ENCODE data around the gene C1QTNF6.

The C1QTNF6 gene

GRCh38 chr22:37228106-37229011, 40.3 kb upstream of the C1QTNF6 start:
- no peaks in the 10 kb centered on the region for H3K9me3 Mint-ChIP-seq
- peaks cover 92% of the 10 kb centered on the region for H3K4me1 Mint-ChIP-seq
- no peaks in the 10 kb centered on the region for H3K27me3 Mint-ChIP-seq
- peak; percentile 75 for DNase-seq
- CTCF ChIA-PET = interaction anchor here (0.6 to 2.4 kb wide), 7 partner anchors 9 to 190 kb away, joined by 3 to 12 read pairs (median 4); no protein-coding TSS in a partner anchor
- H3K36me3 Mint-ChIP-seq = peaks cover 84% of the 10 kb centered on the region
- peak overlapping the region; percentile 98 for H3K27ac Mint-ChIP-seq
- peak overlapping the region; percentile 71 for H3K4me3 Mint-ChIP-seq

GRCh38 chr22:37226514-37226913, 38.5 kb upstream of the C1QTNF6 start:
- Mint-ChIP-seq H3K36me3 (peaks cover 86% of the 10 kb centered on the region), H3K27ac (peak overlapping the region; percentile 96), H3K4me1 (peaks cover 92% of the 10 kb centered on the region), H3K27me3 (no peaks in the 10 kb centered on the region), H3K4me3 (no peak overlapping the region), H3K9me3 (peaks cover 2% of the 10 kb centered on the region)
- CTCF ChIA-PET = interaction anchor here (2.4 to 2.5 kb wide), 2 partner anchors 12 to 33 kb away, joined by 12 to 20 read pairs; no protein-coding TSS in a partner anchor
- DNase-seq = no peak

DNA sequence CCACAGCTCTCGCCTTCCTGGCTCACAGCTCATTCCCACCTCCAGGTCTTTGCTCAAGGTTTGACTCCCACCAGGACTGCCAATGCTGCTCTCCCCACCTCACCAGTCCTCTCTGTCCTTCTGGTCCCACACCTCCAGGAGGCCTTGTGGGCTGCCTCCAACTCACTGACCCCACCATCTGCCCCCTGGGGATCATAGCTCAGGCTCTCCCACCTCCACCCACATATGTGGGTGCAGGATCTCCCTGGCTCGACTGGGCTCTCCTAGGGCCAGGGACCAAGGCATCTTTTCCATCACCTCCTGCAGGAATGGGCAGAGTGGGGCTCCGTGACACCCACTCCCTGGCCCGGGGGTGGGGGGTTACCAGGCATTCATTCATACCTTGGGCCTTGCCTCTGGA, 38.0 kb upstream of the C1QTNF6 start:
- no peak for DNase-seq
- Mint-ChIP-seq H3K27me3 (no peaks in the 10 kb centered on the region), H3K9me3 (peaks cover 3% of the 10 kb centered on the region), H3K4me3 (no peak overlapping the region), H3K27ac (peak overlapping the region; percentile 96), H3K36me3 (peaks cover 86% of the 10 kb centered on the region), H3K4me1 (peaks cover 92% of the 10 kb centered on the region)
- CTCF ChIA-PET = interaction anchor here (1.1 to 2.5 kb wide), 3 partner anchors 12 to 34 kb away, joined by 3 to 20 read pairs (median 12); no protein-coding TSS in a partner anchor

DNA sequence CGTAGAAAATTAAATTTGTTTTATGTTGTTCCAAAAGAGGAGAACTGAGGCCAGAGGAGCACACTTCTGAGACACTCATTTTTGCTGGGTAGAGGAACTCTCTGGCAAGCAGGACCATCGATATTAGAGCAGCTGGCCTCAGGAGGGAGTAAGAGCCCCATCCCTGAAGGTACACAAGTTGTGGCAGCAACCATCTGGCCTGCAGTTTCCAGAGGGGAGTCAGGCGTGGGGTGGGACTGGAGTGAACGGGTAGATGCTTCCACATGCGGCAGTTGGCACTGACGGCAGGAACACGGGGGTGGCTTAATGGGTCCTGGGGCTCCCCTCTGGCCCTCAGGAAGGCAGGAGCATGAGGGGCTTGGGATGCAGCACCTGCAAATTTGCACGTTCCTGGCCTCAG, 37.4 kb upstream of the C1QTNF6 start:
- H3K9me3 Mint-ChIP-seq = peaks cover 7% of the 10 kb centered on the region
- no peak overlapping the region for H3K4me3 Mint-ChIP-seq
- CTCF ChIA-PET = interaction anchor here (0.7 to 2.5 kb wide), 4 partner anchors 13 to 144 kb away, joined by 3 to 20 read pairs (median 8); no protein-coding TSS in a partner anchor
- H3K4me1 Mint-ChIP-seq = peaks cover 92% of the 10 kb centered on the region
- peaks cover 85% of the 10 kb centered on the region for H3K36me3 Mint-ChIP-seq
- peak; percentile 52 for DNase-seq
- peak overlapping the region; percentile 96 for H3K27ac Mint-ChIP-seq
- H3K27me3 Mint-ChIP-seq = no peaks in the 10 kb centered on the region

DNA sequence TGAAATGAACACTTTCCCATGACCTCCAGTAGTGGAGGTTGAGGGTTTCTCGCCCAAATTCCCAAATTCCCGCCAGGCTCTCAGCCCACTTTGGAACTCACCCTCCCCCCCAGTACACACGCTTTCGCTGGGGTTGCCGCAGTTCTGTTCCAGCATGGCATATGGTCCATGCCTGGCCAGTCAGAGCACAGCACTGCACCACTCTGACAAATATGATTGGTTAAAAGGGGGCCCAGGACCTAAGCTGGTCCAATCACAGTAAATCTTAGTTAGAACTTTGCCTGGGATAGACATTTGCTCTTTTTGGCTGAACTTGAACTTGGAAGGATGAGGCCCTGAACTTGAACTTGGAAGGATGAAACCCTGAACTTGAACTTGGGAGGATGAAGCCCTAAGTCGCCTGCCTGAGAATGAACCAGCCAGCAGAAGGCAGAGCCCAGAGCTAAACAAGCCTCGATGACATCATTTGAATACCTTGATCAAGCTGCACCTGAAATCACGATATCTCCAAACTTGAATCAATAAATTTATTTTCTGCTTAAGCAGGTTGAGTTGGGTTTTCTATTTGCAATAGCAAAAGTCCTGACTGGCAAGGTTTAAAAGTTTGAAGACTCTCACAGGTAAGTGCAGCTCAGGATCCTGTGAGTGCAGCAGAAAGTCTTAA, 36.8 kb upstream of the C1QTNF6 start:
- DNase-seq = no peak
- CTCF ChIA-PET = interaction anchor here (0.7 to 2.5 kb wide), 4 partner anchors 13 to 143 kb away, joined by 3 to 20 read pairs (median 8); no protein-coding TSS in a partner anchor
- peak overlapping the region; percentile 29 for H3K4me3 Mint-ChIP-seq
- H3K27ac Mint-ChIP-seq = peak overlapping the region; percentile 96
- H3K36me3 Mint-ChIP-seq = peaks cover 86% of the 10 kb centered on the region
- peaks cover 92% of the 10 kb centered on the region for H3K4me1 Mint-ChIP-seq
- no peaks in the 10 kb centered on the region for H3K27me3 Mint-ChIP-seq
- peaks cover 7% of the 10 kb centered on the region for H3K9me3 Mint-ChIP-seq

DNA sequence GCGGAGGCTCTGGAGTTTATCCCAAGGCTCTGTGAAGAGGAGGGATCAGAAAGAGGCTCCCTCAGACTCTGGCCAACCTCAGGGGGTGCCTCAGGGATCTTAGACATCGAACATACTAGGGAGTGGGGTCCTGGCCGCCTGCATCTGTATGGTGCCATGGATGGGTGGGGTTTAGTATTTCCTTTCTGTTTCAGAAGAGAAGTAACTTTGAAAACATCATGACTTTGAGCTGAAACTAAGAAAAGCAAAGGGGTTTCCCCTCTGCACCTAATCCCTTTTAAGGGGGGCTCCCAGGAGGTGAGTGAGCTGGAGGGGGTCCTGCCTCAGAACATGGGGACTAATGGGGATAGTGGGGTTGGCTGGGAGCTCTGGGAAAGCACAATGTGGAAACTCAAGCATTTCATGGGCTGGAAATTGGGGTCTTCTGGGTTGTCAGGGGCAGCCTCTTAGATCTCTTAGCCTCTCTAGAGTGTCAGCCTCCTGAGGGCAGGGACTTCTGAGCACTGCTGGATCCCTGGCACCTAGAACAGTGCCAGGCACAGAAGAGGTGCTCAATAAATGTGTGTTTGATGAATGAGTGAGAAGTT, 36.0 kb upstream of the C1QTNF6 start:
- Mint-ChIP-seq H3K4me3 (peak overlapping the region; percentile 55), H3K9me3 (peaks cover 7% of the 10 kb centered on the region), H3K27ac (peak overlapping the region; percentile 96), H3K4me1 (peaks cover 92% of the 10 kb centered on the region), H3K36me3 (peaks cover 79% of the 10 kb centered on the region), H3K27me3 (no peaks in the 10 kb centered on the region)
- DNase-seq = peak; percentile 65
- CTCF ChIA-PET = interaction anchor here (0.9 to 2.5 kb wide), 3 partner anchors 14 to 36 kb away, joined by 3 to 12 read pairs (median 3); no protein-coding TSS in a partner anchor

GRCh38 chr22:37222440-37222971, 34.5 kb upstream of the C1QTNF6 start:
- Mint-ChIP-seq H3K4me1 (peaks cover 92% of the 10 kb centered on the region), H3K27ac (peak overlapping the region; percentile 96), H3K9me3 (peaks cover 7% of the 10 kb centered on the region), H3K27me3 (no peaks in the 10 kb centered on the region), H3K36me3 (peaks cover 67% of the 10 kb centered on the region), H3K4me3 (peak overlapping the region; percentile 55)
- DNase-seq = peak; percentile 71
- CTCF ChIA-PET = interaction anchor here (0.7 to 1.4 kb wide), 7 partner anchors 17 to 146 kb away, joined by 3 to 7 read pairs (median 3); partner anchors contain the start of gene RAC2

DNA sequence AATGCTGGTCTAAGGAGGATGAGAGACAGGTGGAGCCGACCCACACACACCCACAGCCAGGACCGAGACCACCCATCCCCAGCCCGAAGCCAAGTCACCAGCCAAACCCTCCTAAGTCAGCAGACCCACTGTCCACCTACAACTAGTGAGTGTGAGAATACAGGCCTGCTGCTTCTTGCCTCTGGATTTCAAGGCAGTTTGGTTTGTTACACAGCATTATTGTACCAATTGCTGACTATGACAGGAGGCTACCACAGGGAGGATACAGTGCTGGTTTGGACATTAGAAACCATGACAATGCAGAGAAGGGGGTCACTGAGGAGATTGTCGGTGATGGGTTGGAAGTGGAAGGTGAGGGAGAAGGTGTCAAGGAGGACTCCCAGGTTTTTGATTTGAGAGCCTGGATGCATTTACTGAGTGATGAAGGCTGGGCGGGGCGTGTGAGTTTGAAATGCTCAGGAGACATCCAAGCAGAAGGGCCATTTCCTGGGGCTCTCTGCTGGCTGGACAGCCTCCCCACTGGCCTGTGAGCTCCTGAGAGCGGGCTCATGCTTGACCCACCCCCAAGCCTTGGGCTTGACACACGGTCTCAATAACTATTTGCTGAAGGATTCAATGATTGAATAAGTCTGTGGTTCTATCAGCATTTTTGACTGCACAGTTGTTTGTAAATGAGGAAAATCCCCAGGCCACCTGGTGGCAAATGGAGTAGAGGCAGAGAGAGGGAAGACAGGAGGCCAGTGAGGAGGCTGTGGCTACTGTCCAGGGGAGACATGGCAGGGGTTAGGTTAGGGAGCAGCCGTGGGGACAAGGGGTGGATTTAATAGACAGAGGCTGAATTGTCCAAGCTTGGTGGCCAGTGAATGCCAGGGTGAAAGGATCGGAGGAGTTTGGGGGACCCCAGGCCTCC, 33.6 kb upstream of the C1QTNF6 start:
- H3K4me3 Mint-ChIP-seq = peak overlapping the region; percentile 77
- CTCF ChIA-PET = interaction anchor here (0.7 to 1.4 kb wide), 6 partner anchors 16 to 145 kb away, joined by 3 to 7 read pairs (median 4); partner anchors contain the start of gene RAC2
- peaks cover 99% of the 10 kb centered on the region for H3K4me1 Mint-ChIP-seq
- peaks cover 7% of the 10 kb centered on the region for H3K9me3 Mint-ChIP-seq
- H3K27ac Mint-ChIP-seq = peak overlapping the region; percentile 96
- no peaks in the 10 kb centered on the region for H3K27me3 Mint-ChIP-seq
- no peak for DNase-seq
- peaks cover 71% of the 10 kb centered on the region for H3K36me3 Mint-ChIP-seq

DNA sequence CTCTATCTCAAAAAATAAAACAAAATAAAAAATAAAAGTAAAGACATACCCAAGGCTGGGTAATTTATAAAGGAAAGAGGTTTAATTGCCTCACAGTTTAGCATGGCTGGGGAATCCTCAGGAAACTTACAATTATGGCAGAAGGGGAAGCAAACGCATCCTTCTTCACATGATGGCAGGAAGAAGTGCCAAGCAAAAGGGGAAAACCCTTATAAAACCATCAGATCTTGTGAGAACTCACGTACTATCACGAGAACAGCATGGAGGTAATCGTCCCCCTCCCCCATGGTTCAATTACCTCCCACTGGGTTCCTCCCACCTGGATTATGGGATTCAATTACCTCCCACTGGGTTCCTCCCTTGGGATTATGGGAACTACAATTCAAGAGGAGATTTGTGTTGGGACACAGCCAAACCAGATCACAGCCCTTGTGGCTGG, 32.5 kb upstream of the C1QTNF6 start:
- H3K4me3 Mint-ChIP-seq = peak overlapping the region; percentile 77
- no peak for DNase-seq
- H3K27me3 Mint-ChIP-seq = no peaks in the 10 kb centered on the region
- H3K9me3 Mint-ChIP-seq = peaks cover 7% of the 10 kb centered on the region
- H3K36me3 Mint-ChIP-seq = peaks cover 67% of the 10 kb centered on the region
- peak overlapping the region; percentile 96 for H3K27ac Mint-ChIP-seq
- peaks cover 95% of the 10 kb centered on the region for H3K4me1 Mint-ChIP-seq
- CTCF ChIA-PET = interaction anchor here (2.0 to 2.5 kb wide), 2 partner anchors 10 to 21 kb away, joined by 11 to 16 read pairs; no protein-coding TSS in a partner anchor

DNA sequence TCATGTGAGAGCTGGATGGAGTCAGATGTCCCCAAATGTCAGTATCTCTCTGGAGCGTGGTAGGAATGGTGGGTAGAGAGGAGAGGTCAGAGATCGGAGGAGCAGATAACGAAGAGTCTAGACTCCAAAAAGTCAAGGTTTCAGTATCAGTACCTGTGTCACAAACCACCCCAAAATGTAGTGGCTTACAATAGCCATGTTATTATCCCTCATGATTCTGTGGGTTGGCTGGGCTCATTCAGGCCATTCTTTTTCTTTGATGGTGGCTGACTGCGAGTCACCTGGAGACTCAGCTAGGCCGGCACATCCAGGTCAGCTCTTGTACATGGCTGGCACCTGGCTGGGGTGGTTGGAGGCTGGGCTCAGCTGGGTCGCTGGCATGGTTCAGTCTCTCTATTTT, 31.5 kb upstream of the C1QTNF6 start:
- DNase-seq = peak; percentile 44
- peaks cover 7% of the 10 kb centered on the region for H3K9me3 Mint-ChIP-seq
- peak overlapping the region; percentile 77 for H3K4me3 Mint-ChIP-seq
- peak overlapping the region; percentile 96 for H3K27ac Mint-ChIP-seq
- H3K27me3 Mint-ChIP-seq = no peaks in the 10 kb centered on the region
- CTCF ChIA-PET = interaction anchor here (0.8 to 2.5 kb wide), 3 partner anchors 11 to 23 kb away, joined by 3 to 16 read pairs (median 11); no protein-coding TSS in a partner anchor
- H3K36me3 Mint-ChIP-seq = peaks cover 59% of the 10 kb centered on the region
- peaks cover 89% of the 10 kb centered on the region for H3K4me1 Mint-ChIP-seq

DNA sequence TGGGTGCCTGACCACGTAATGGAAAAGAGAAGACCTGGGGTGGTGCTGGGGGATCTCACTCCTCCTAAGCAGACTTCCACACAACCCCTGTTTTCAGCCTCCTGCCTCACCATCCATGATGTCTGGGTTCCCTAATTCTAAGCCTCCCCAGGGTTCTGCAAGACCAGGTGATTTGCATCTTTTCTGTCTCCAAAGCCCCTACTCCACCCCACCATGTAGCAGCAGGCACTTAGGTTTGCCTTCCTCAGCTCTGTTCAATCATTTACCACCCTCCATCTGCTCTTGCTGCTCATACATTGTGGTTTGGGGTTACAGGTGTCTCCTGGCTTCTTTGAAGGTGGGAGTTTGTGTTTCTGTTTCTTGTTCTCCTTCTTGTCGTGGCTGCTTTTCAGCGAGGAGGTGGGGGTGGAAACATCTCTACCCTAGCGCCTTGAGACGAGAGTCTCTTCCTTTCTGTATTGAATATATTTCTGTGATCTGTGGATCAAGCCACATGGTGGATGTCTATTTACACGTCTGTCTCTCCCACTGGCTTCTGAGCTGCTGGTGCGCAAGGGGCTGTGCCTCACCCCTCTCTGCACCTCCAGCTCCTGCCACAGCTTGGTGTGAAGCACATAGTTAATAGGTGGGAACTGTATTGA, 30.8 kb upstream of the C1QTNF6 start:
- Mint-ChIP-seq H3K36me3 (peaks cover 52% of the 10 kb centered on the region), H3K9me3 (peaks cover 7% of the 10 kb centered on the region), H3K27ac (peak overlapping the region; percentile 96), H3K27me3 (no peaks in the 10 kb centered on the region), H3K4me1 (peaks cover 85% of the 10 kb centered on the region), H3K4me3 (peak overlapping the region; percentile 77)
- peak; percentile 90 for DNase-seq
- CTCF ChIA-PET = interaction anchor here (0.6 to 2.5 kb wide), 5 partner anchors 10 to 41 kb away, joined by 3 to 16 read pairs (median 4); no protein-coding TSS in a partner anchor

DNA sequence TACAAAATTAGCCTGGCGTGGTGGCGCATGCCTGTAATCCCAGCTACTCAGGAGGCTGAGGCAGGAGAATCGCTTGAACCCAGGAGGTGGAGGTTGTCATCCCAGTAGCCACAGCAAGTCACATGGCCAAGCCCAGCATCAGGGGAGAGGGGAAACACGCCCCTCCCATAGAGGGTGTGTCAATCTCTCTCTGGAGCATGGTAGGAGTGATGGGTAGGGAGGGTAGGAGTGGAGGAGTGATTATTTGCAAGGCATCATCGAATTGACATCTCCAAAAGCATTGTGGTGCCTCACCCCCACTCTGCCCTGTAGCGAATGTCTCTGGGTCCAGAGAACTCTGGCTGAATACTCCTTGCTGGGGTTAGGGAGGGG, 30.3 kb upstream of the C1QTNF6 start:
- CTCF ChIA-PET = interaction anchor here (1.1 to 2.5 kb wide), 3 partner anchors 13 to 41 kb away, joined by 3 to 16 read pairs (median 5); no protein-coding TSS in a partner anchor
- Mint-ChIP-seq H3K36me3 (peaks cover 49% of the 10 kb centered on the region), H3K27ac (peak overlapping the region; percentile 96), H3K4me1 (peaks cover 79% of the 10 kb centered on the region), H3K9me3 (peaks cover 7% of the 10 kb centered on the region), H3K4me3 (peak overlapping the region; percentile 77), H3K27me3 (no peaks in the 10 kb centered on the region)
- peak; percentile 36 for DNase-seq

Measured in activated naive CD4-positive, alpha-beta T cell treated with anti-CD3 and anti-CD28 coated beads, Interleukin-2, amount 10 ng/mL, durations not matched to agents 7 days and 5 days (primary cell).